ENCODE results near the gene PLAGL2.

GRCh38 chr20:32215729-32216128, 8.2 kb upstream of the PLAGL2 start:
- TF ChIP-seq NR2F2 (IDR thresholded peaks at IDR 0.05) (no peak), REST (IDR thresholded peaks at IDR 0.05) (no peak), TAF1 (conservative IDR thresholded peaks at IDR 0.05) (no peak), CTCF (IDR thresholded peaks at IDR 0.05; ENCODE audit: low read depth, low read length, missing input control) (no peak), FOXA1 (IDR thresholded peaks at IDR 0.05) (no peak), ZBTB33 (IDR thresholded peaks at IDR 0.05) (no peak), JUND (IDR thresholded peaks at IDR 0.05) (no peak), ATF3 (IDR thresholded peaks at IDR 0.05) (no peak), RAD21 (IDR thresholded peaks at IDR 0.05) (no peak), YY1 (IDR thresholded peaks at IDR 0.05) (no peak), SP1 (IDR thresholded peaks at IDR 0.05) (no peak)
